ENCODE data around the gene LCAT. TPM values are rescaled to one million over a fixed set of nuclear protein-coding genes. Genes with fewer than 3 reads are reported as not detected.

Gene LCAT
- total RNA-seq, 2 donors from 2014 or later, result 6.9 to 17.4 TPM

DNA sequence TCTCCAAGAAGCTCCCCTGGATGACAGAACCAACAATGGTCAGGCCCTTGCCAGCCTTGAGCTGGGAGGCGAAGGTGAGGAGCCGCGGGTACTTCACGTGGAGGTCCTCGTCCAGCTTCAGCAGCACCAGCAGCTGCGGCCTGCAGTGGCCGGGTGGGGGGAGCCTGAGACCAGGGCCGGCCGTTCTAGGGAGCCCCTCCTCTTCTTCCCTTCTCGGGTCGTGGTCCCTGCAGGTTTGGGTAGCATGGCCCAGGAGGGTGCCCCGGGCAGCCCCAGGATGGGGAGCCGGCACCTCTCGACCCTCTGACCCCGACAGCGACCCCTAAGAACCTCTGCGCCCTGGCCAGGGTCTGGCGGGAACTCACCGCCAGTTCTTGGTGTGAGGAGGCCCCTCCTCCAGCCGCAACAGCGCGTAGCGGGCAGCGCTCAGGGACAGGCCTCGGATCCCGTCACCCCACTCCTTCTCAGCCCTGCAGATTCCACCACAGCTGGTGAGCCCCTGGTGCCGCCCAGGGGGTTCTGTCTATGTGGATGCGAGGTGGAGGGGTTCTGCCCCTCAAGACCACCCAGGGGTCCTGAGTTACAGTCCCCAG lies 3.1 kb upstream of the LCAT start:
- no peak for DNase-seq (ENCODE audit: low spot score)
- Histone ChIP-seq H3K27ac (no peak overlapping the region), H3K4me3 (no peak overlapping the region), H3K4me1 (replicated peaks) (no peaks in the 10 kb centered on the region), H3K27me3 (replicated peaks; ENCODE audit: insufficient read depth) (no peaks in the 10 kb centered on the region), H3K9me3 (no peaks in the 10 kb centered on the region), H3K36me3 (peaks cover 28 to 40% of the 10 kb centered on the region in 2 donors)
- 88% methylated on average over 17 of the region's 28 CpGs for WGBS
- no peak for TF ChIP-seq CTCF (IDR thresholded peaks at IDR 0.05)
- no peak for TF ChIP-seq POLR2AphosphoS5 (IDR thresholded peaks at IDR 0.05)
- TF ChIP-seq POLR2A (IDR thresholded peaks at IDR 0.05), result no peak
- intact Hi-C loops (cut with DNase I), result no loop called here

GRCh38 chr16:67946128-67946569 lies 2.2 kb upstream of the LCAT start:
- DNase-seq (ENCODE audit: low spot score), result no peak
- WGBS, result 96% methylated on average over 20 of the region's 20 CpGs
- intact Hi-C loops (cut with DNase I), result no loop called here
- H3K4me1 ChIP-seq (replicated peaks), result no peaks in the 10 kb centered on the region
- no peak overlapping the region for H3K27ac ChIP-seq
- no peaks in the 10 kb centered on the region for H3K27me3 ChIP-seq (replicated peaks; ENCODE audit: insufficient read depth)
- peaks cover 28 to 40% of the 10 kb centered on the region in 2 donors for H3K36me3 ChIP-seq
- TF ChIP-seq CTCF (IDR thresholded peaks at IDR 0.05) (no peak), POLR2A (IDR thresholded peaks at IDR 0.05) (no peak), POLR2AphosphoS5 (IDR thresholded peaks at IDR 0.05) (no peak)
- H3K4me3 ChIP-seq, result no peak overlapping the region
- H3K9me3 ChIP-seq, result no peaks in the 10 kb centered on the region

- intact Hi-C loops (cut with DNase I), result no loop called here
- H3K27ac ChIP-seq, result peak overlapping the region in 1 of 2 donors; percentile 59
- no peaks in the 10 kb centered on the region for H3K9me3 ChIP-seq
- peaks cover 27 to 40% of the 10 kb centered on the region in 2 donors for H3K36me3 ChIP-seq
- DNase-seq (ENCODE audit: low spot score), result no peak
- TF ChIP-seq CTCF (IDR thresholded peaks at IDR 0.05), result no peak
- no peak for TF ChIP-seq POLR2AphosphoS5 (IDR thresholded peaks at IDR 0.05)
- TF ChIP-seq POLR2A (IDR thresholded peaks at IDR 0.05), result no peak
- no peaks in the 10 kb centered on the region for H3K4me1 ChIP-seq (replicated peaks)
- H3K27me3 ChIP-seq (replicated peaks; ENCODE audit: insufficient read depth), result no peaks in the 10 kb centered on the region
- 89% methylated on average over 24 of the region's 24 CpGs for WGBS
- no peak overlapping the region for H3K4me3 ChIP-seq
Measured at GRCh38 chr16:67945392-67945933, 1.5 kb upstream of the LCAT start.

DNA sequence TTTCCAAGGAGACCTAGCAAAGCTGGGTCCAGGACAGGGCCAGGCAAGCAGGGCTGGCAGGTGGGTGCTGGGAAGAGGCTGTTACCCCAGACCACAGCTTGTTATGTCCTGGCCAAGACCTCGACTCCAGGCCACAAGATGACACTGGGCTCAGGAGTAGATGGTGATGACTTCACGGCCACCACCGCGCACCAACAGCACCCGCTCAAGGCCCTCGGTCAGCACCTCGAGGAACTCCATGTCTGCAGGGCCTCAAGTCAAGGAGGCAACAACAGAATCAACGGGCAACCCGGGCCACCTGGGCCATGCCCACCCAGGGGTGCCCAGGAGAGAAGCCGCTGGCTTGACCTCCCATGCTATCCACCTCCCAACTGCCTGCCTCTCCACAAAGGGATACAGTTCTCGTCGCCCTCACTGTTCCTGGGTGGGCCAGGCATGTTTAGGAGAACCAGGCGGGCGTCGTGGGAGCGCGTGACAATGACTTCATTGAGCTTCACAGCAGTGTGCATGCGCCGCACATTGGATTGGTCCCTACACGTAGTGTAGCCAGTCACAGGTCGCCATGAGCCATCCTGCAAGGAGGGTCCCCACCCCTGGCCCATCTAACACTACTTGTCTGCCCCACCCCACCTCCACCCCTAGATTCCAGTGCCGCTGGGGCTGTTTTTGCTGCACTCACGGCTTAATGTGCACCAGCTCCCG lies 921 bp upstream of the LCAT start:
- Histone ChIP-seq H3K27me3 (replicated peaks; ENCODE audit: insufficient read depth) (no peaks in the 10 kb centered on the region), H3K4me3 (no peak overlapping the region), H3K27ac (peak overlapping the region; percentile 33 to 59), H3K4me1 (replicated peaks) (no peaks in the 10 kb centered on the region), H3K9me3 (no peaks in the 10 kb centered on the region), H3K36me3 (peaks cover 21 to 40% of the 10 kb centered on the region in 2 donors)
- TF ChIP-seq POLR2AphosphoS5 (IDR thresholded peaks at IDR 0.05), result no peak
- no peak for DNase-seq (ENCODE audit: low spot score)
- 89% methylated on average over 24 of the region's 24 CpGs for WGBS
- intact Hi-C loops (cut with DNase I), result no loop called here

GRCh38 chr16:67943256-67943618 lies 683 bp downstream of the LCAT start:
- H3K4me3 ChIP-seq, result no peak overlapping the region
- no peak for DNase-seq (ENCODE audit: low spot score)
- H3K36me3 ChIP-seq, result peaks cover 12 to 31% of the 10 kb centered on the region in 2 donors
- TF ChIP-seq CTCF (IDR thresholded peaks at IDR 0.05), result no peak
- no peak for TF ChIP-seq POLR2A (IDR thresholded peaks at IDR 0.05)
- TF ChIP-seq POLR2AphosphoS5 (IDR thresholded peaks at IDR 0.05), result no peak
- H3K27me3 ChIP-seq (replicated peaks; ENCODE audit: insufficient read depth), result no peaks in the 10 kb centered on the region
- 83% methylated on average over 6 of the region's 6 CpGs for WGBS
- peak overlapping the region; percentile 51 to 59 for H3K27ac ChIP-seq
- no peaks in the 10 kb centered on the region for H3K4me1 ChIP-seq (replicated peaks)
- intact Hi-C loops (cut with DNase I), result no loop called here
- H3K9me3 ChIP-seq, result no peaks in the 10 kb centered on the region

Measured in prostate gland (tissue), 2 donors.